GM18505 (cell line): ENCODE measurements around the gene CEP85L.

Experiments
- ATAC-seq: cut with Tn5 transposase; IDR thresholded peaks from one replicate; pipeline ENCODE4 v1.9.1; 2021; ENCODE audit not compliant: unreplicated experiment
- POLR2A ChIP-seq: IDR thresholded peaks from 4 replicates; pipeline ENCODE4 v1.6.1; 2011; ENCODE audit warnings: borderline replicate concordance; ENCODE audit not compliant: insufficient read depth, insufficient read length; ENCODE audit errors: extremely low read depth

The CEP85L gene

DNA sequence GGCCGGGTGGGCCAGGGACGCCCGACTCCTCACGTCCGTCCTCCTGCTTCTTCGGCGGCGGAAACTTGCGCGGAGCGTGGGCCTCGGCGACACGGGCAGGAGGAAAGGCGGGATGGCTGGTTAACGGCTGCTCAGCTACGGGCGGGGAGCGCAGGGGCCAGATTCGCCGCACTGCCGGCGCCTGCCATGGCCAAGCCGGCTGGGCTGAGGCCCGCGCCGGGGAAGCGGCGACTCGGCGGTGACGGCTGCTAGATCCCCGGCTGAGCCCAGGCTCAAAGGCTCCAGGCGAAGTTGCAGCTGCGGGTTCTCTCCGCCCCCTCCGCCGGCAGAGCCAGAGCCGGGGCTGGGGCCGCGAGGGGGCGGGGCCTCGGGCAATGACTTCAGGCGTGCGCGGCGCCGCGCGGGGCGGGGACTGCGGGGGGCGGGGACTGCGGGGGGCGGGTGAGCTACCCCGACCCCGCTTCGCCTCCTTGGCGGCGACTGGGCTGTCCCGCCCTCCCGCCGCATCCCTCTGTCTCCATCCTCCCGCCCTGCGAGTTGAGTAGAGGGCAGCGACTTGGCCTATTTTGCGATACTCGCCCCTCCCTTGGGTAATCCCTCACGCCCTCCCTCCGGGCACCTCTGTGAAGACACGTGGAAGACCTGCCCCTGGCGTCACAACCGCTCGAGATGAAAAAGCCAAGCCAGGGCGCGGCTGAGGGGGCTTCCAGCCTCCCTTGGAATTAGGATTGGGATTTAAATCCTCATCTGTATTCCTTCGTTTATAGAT, at the start of gene CEP85L:
TSS of gene CEP85L (minus strand) at position 310 of the 769 bp plus-strand sequence. CDS start 322 bp downstream, outside the sequence.
- peak; percentile 89 for ATAC-seq
- peak; percentile 82 for TF ChIP-seq POLR2A

GRCh38 chr6:118700531-118700930, 49.1 kb upstream of the CEP85L start:
- TF ChIP-seq POLR2A, result no peak
- ATAC-seq, result no peak

DNA sequence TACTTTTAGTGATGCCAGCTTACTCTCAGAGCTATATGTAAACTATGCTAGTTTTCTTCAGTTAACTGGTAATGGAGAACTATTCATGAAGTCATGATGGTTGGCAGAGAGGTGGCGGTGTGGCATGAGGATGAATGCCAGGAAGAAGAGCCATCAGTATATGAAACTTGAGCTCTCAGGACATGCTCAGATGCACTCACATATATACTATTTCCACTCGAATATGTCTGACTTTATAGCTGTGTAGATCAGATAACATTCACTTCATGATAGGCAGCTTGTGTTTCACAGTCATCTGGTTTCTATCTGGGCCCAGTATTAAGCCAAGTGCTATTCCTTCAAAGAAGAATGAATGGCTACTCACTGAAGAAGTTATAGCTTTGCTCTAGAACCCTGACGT, 46.2 kb upstream of the CEP85L start:
- TF ChIP-seq POLR2A, result no peak
- ATAC-seq, result no peak

GRCh38 chr6:118696271-118696670, 44.9 kb upstream of the CEP85L start:
- ATAC-seq, result no peak
- TF ChIP-seq POLR2A, result no peak

- ATAC-seq, result no peak
- TF ChIP-seq POLR2A, result no peak
Observed at GRCh38 chr6:118693562-118693961, 42.2 kb upstream of the CEP85L start.

GRCh38 chr6:118685823-118686449, 34.5 kb upstream of the CEP85L start:
- TF ChIP-seq POLR2A, result no peak
- no peak for ATAC-seq

- no peak for TF ChIP-seq POLR2A
- no peak for ATAC-seq
Observed at GRCh38 chr6:118683881-118684872, 32.8 kb upstream of the CEP85L start.

- no peak for ATAC-seq
- TF ChIP-seq POLR2A, result no peak
Observed at GRCh38 chr6:118680452-118681095, 29.2 kb upstream of the CEP85L start.

- TF ChIP-seq POLR2A, result no peak
- ATAC-seq, result no peak
Observed at GRCh38 chr6:118679327-118679901, 28.0 kb upstream of the CEP85L start.

GRCh38 chr6:118678866-118679265, 27.5 kb upstream of the CEP85L start:
- no peak for TF ChIP-seq POLR2A
- ATAC-seq, result no peak

DNA sequence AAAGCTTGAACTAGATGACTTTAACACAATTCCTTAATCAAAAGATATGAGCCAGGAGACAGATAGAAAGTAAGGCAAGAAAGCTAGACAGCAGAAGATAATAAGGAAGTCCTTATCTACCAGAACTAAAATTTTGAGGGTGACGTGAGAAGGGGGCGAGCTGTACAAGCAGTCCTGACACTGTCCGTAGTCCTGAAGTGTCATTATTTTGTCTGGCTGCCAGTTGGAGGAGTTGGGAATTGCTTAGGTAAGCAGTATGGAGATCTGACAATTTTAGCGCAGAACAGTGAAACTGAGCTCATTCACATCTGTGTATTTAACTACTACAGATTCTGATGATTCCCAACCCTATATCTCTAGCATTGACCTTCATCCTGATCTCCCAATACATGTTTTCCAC, 25.8 kb upstream of the CEP85L start:
- no peak for TF ChIP-seq POLR2A
- ATAC-seq, result no peak

- ATAC-seq, result no peak
- TF ChIP-seq POLR2A, result no peak
Observed at GRCh38 chr6:118675225-118675624, 23.8 kb upstream of the CEP85L start.
